Measurements from ENCODE around the gene EEF2.

EEF2 gene

GRCh38 chr19:3984584-3984907, 717 bp downstream of the EEF2 start:
- DNase-seq (ENCODE audit: low read depth), result no peak

- no peak for DNase-seq (ENCODE audit: low read depth)
These were observed 1.2 kb downstream of the EEF2 start for GRCh38 chr19:3983936-3984583.

DNA sequence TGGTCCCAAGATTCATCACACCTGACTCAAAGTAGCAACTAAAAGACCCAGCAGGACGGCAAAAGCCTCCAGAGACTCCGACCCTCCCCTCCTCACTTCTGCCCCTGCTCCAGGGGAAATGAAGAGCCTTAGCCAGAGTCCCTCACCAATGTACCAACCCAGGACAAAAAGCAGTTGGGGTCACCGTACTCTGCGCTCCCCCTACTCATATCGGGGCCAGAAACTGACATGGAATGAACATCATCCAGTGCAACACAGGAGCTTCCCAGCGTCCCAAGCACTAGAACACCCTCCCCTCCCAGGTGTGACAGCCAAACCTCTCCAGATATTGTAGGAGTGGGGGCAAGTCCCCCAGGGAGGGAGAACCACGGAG, 1.7 kb downstream of the EEF2 start:
- DNase-seq (ENCODE audit: low read depth), result no peak

- no peak for DNase-seq (ENCODE audit: low read depth)
These were observed 2.3 kb downstream of the EEF2 start for GRCh38 chr19:3982701-3983541.

- DNase-seq (ENCODE audit: low read depth), result no peak
These were observed 3.3 kb downstream of the EEF2 start for GRCh38 chr19:3981736-3982681.

DNA sequence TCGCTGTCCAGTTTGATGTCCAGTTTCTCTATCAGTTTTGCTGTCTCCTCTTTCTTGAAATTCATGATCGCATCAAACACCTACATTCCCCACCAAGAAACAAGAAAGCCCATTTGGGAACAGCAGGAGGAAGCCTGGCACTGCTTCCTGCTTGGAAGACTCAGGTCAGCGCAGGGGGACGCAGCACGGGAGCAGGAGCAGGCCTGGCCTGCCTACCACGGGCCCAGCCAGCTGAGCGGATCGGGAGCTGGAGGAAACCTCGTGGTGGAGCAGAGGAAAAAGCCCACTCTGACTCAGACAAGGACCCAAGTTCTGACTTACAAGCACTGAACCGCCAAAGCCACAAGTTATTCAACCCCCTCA, 3.9 kb downstream of the EEF2 start:
- no peak for DNase-seq (ENCODE audit: low read depth)

DNA sequence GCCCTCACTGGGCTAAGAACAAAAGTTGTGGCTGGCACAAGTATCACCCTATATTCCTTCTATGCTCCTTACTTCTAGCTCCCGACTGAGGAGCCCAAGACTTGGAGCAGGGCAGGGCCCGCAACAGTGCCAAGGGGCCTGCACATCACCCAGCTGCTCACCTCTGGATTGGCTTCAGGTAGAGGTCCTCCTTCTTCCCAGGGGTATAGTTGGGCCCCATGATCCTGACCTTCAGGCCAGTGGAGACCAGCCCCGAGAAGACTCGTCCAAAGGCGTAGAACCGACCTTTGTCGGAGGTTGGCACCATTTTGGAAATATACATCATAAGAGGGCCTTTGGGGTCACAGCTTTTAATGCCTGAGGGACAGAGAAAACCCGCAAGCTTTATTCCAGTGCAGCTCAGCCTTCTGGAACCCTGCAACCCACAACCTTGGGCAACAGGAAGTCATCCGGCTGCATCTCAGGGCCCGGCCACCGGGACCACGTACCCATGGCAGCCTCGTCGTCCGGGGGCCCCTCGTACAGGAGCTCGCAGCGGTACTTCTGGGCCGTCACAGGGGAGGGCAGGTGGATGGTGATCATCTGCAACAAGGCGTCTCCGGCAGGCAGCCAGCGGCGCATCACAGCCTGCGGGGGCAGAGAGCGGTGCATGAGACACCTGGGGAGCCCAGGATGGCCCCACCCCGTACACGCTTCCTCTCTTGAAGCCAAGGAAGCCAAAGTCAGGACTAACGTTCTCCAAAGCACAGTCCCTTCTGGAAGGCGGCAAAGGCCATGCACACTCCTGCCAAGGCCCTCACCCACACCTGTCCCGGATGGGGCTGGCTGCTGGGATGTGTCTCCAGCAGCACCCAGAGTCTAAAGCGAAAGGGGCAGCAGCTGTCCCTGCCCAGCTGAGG, 4.7 kb downstream of the EEF2 start:
- DNase-seq (ENCODE audit: low read depth), result no peak

DNA sequence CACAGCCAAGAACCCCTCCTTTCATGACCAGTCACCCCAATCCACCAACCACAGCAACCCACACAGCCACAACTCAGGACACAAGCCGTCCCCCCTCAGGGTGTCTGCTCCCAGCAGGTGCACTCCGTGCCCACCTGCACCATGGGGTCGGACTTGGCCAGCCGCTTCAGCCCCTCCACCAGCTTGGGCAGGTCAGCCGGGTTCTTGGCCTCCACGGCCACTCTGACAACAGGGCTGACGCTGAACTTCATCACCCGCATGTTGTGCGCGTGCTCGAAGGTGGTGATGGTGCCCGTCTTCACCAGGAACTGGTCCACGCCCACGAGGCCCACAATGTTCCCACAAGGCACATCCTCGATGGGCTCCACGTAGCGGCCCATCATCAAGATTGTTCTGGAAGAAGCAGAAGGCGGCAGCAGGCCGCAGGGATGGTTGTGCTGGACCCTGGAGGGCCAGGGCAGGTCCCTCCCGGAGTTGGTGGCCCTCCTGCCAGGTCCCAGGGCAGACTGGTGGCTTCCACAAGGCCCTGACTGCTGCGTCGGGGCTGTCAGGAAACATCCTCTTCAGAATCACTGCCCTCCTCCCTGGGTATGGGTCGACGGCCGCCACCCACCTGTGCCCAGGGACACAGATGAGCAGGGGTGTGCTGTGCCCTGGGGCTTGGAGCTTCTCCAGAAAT, 5.5 kb downstream of the EEF2 start:
- DNase-seq (ENCODE audit: low read depth), result no peak

DNA sequence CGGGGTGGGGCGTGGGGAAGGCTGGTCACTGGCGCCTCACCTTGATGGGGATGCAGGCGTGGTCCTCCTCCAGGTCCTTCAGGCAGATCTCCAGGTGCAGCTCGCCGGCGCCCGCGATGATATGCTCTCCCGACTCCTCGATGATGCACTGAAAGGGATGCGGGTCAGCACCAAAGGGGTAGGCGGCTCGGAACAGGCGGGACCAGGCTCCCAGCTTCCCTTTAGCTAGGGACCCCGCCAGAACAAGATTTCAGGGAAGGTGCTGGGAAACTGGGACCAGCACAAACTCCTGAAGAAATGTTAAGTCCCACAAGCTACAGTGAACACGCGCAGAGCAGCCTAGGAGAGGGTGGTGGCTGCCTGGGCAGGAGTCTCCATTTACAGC, 6.0 kb downstream of the EEF2 start:
- no peak for DNase-seq (ENCODE audit: low read depth)

DNA sequence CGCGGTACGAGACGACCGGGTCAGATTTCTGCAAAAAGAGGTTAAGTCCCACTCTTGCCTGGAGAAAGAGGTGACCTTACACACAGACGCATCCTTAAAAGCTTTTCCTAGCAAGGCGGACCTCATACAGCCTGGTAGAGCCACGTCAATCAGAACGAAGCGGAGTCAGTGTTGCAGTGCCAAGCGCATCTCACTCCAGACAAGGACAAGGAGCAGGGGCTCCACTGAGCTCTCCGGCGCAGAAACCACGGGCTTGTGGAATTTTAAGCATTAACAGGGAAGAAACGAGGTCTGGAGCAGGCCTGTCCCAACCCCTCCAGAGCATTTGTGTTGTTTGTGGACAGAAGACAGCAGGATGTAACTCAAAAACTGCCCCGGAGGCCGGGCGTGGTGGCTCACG, 7.1 kb downstream of the EEF2 start:
- DNase-seq (ENCODE audit: low read depth), result no peak

DNA sequence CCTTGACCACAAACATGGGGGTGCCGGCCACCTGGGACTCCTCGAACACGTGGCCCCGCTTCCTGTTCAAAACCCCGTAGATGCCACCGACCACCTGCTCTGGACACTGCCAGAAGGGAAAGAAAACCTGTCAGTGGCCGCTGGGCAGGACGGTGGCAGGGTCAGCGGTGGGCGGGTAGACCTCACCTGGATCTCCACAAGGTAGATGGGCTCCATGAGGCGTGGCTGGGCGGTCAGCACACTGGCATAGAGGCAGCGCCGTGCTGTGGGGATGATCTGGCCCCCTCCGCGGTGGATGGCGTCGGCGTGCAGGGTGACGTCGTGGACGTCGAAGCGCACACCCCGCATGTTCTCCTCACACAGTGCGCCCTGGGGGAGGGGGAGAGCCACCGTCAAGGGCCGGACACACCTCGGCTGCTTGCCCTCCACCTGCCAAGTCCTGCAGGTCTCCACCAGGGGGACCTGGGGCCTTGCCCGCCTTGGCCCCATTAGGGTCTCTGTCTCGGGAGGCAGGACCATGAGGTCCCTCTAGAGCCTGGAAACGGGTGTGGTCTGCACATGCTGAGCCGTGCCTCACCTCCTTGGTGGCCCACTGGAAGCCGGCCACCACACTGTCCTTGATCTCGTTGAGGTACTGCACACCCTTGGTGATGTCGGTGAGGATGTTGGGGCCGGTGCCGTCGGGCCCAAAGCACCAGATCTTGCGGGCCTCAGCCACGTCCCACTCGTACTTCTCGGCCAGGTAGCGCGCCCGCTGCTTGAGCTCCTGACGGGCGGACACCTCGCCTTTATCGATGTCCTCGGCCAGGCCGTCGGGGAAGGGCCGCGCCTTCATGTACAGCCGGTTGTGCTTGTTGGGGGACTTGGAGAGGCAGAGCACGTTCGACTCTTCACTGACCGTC, 7.8 kb downstream of the EEF2 start:
- no peak for DNase-seq (ENCODE audit: low read depth)

DNA sequence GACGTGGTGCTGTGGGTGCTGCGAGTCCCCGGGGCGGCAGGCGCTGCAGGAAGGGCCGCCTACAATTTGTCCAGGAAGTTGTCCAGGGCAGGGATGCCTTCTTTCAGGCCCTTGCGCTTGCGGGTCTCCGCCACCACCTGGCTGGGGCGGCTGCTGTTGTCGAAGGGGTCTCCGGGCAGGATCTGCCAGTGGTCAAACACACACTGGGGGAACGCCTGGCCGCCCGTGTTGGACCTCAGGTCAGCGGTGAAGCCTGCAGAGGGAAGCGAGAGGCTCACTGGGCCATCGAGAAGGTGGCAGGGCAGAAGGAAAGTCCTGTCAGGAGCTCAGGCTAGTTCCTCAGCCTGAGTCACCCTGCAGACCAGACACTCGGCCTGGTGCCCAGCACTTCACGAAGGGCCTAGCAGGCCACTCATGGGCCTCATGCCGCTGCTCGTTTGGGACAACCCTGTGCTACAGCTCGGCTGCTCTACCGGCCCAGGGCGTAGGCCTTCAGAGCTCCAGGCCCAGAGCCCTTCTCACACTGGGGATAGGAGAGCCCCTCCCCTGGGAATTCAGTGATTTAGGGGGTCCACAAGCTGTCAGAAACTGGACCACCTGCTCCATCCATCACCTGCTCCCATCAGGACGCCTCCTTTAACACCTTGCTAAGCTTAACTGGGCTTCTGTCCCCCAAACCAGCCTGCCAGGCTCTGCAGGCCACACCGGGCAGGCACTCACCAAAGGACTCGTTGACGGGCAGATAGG, 8.6 kb downstream of the EEF2 start:
- no peak for DNase-seq (ENCODE audit: low read depth)

DNA sequence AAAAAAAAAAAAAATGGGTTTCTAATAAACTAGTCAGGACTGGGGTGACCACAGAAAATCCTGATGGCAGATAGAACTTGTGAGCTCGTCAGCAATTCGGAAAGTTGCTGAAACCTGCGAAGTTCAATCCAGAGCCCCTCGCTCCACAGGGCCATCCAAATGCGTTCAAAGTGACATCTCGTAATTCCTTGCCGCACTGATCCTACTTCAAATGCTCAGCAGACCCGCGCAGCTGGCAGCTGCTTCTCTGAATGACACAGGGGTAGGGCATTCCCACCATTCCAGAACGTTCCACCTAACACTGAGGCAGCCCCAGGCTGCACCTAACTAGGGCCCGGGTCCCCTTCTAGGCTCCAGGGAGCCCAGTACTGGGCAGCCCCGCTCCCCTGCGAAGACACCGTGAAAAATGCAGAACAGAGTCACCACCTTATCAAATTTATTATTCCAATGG, 9.6 kb downstream of the EEF2 start:
- no peak for DNase-seq (ENCODE audit: low read depth)

- DNase-seq (ENCODE audit: low read depth), result no peak
These were observed 10.1 kb downstream of the EEF2 start for GRCh38 chr19:3975144-3975543.

GRCh38 chr19:3970808-3971598, 14.3 kb downstream of the EEF2 start, which contains the start of gene DAPK3:
Gene DAPK3, minus strand, starts transcription at chr19:3971099. Its CDS starts 1,364 bp downstream, at chr19:3969735.
- peak; percentile 85 for DNase-seq (ENCODE audit: low read depth)

GRCh38 chr19:3970313-3970807, 14.9 kb downstream of the EEF2 start:
- no peak for DNase-seq (ENCODE audit: low read depth)

DNA sequence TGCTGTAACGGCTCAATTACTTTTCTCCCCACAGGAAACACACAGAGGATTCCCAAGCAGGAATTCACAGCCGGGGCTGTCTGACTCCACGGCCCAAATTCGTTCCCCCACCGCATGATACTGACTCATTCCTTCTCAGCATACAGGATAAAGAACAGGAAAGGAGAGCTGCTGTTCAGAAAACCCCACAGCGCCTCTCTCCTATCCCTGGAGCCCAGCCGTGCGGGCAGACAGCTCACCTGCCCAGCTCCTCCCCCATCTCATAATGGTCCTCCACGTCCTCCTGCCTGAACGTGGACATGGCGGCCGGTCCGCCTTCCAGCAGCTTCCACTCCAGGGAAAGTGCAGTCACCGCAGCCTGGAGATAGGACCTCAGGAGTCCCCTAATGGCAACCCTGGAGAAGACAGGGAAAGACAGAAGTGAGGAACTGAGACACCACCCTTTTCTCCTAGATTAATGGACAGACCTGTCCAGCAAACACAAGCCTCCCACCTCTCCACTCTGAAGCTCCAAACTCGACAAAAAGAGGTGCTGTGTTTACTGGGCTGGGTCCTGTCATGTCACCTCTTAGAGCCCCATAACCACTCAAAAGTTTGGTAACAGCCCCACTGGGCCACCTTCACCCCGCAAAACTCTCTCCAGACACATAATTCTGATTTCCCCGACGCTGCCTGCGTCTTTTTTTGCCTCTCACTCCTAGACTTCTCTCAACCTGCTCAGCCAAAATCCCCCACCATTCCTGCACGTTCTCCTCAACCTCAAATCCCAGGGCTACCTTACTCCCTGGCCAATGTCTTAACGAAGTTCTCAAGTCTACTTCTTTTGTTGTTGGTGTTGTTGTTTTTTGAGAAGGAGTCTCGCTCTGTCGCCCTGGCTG, 15.6 kb downstream of the EEF2 start:
- DNase-seq (ENCODE audit: low read depth), result peak; percentile 77
